GM19328 (cell line): ENCODE measurements around the gene C1orf232.

ENCODE experiments used
- ATAC-seq: cut with Tn5 transposase; IDR thresholded peaks from one replicate; pipeline ENCODE4 v1.9.1; 2021; ENCODE audit warnings: mild to moderate bottlenecking, moderate library complexity; ENCODE audit not compliant: unreplicated experiment

Gene C1orf232

DNA sequence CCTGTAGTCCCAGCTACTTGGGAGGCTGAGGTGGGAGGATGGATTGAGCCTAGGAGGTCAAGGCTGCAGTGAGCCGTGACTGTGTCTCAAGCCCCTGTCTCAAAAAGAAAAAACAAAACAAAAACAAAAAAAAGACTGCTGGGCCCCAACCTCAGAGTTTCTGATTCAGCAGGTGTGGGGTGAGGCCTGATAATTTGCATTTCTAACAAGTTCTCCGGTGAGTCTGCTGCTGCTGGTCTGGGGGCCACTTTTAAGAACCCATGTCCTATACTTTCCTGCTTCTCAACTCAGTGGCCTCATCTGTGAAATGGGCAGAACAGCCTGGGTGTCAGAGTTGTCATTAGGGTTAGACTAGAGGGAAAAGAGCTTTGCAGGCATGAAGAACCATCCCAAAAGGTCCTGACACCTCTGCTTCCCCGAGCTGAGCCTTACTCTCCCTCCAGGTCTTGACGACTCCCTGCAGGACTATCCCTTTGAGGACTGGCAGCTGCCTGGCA is 11.3 kb upstream of the C1orf232 start:
- ATAC-seq, result no peak

DNA sequence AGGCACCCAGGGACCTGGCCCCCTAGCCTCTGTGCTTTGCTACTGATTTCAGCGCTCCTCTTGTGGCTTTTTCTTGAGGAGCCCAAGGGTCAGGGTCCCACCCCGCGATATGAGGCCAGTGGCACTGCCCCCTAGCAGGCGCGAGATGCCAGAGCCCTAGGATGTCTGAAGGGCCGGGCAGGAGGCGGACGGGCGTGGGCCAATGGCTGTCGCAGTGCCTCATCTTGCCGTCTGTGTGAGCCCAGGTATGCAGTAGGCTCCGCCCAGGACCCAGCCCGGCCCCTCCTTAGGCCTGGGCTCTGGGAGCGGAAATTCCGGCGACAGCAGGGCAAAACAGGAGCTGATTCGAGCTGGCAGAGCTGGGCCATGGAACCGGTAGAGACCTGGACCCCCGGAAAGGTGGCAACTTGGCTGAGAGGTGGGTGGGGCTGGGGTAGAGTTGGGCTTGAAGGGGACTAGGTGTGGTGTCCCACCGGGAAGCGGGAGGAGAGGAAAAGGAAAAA is 8.5 kb upstream of the C1orf232 start, which contains the start of gene CNKSR1:
Gene CNKSR1, plus strand, starts transcription at position 310 of the 503 bp plus-strand sequence. Its CDS starts 57 bp downstream, at position 367.
- no peak for ATAC-seq

DNA sequence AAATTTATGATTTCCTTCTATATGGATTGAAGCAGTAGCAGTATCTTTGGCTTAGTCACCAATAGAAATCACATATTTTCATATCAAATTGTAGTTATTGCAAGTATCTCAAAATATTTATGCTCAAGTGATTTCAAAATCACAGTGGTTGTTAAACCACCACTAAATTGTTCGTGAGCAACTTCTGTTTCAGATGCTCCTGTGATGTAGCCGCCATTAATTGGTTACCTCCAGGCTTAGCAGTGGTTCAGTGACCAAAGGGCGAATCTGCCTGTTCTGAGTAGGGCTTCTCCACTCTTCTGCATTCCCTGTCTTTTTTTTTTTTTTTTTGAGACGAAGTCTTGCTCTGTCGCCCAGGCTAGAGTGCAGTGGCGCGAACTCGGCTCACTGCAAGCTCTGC is 6.6 kb upstream of the C1orf232 start:
- no peak for ATAC-seq

GRCh38 chr1:26171084-26172072 is 2.6 kb upstream of the C1orf232 start, which contains the start of gene ZNF593OS:
TSS of gene ZNF593OS (minus strand) at chr1:26171832. CDS start at chr1:26171661, 171 bp downstream.
- ATAC-seq, result no peak

DNA sequence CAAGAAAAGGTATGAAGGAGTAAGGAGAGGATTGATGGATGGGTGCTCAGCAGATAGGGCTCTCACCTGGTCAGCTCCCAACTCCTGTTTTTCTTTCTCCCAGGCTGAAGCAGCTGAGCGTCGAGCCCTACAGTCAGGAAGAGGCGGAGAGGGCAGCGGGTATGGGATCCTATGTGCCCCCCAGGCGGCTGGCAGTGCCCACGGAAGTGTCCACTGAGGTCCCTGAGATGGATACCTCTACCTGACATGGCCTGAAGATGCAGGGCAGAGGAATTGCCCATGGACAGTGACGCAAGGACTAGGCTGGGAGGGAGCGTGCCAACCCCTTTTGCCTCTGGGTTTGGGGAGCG is 1.7 kb upstream of the C1orf232 start:
- no peak for ATAC-seq

DNA sequence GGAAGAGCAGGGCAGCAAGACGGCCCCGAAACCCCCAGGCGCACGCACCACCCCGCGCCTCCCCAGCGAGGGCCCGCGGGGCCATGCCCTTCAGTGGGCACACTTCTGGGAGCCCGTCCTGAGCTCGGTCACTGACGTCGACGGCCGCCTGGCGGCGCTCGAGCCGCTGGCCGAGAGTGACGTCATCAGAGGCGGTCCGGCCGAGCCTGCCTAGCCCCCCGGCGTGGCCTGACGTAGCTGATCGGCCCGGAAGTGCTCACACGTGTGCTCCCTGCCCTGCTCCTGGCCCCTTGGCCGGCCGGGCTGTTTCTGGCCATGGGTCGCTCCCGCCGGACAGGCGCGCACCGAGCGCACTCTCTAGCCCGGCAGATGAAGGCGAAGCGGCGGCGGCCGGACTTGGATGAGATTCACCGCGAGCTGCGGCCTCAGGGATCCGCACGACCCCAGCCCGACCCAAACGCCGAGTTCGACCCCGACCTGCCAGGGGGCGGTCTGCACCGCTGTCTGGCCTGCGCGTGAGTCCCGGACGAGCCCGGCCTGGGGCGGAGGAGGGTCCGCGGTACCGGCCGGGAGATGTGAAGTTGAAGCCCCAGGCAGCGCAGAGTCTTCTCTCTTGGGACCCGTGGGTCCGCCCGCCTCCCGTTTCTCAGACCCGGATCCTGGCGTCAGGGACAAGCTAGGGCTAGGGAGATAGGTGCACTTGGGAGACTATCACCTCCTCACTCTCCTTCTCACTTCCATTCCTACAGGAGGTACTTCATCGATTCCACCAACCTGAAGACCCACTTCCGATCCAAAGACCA is 1.1 kb upstream of the C1orf232 start, which contains the start of gene ZNF593:
Gene ZNF593, plus strand, starts transcription at position 240 of the 803 bp plus-strand sequence. Its CDS starts 76 bp downstream, at position 316.
- peak; percentile 87 for ATAC-seq

DNA sequence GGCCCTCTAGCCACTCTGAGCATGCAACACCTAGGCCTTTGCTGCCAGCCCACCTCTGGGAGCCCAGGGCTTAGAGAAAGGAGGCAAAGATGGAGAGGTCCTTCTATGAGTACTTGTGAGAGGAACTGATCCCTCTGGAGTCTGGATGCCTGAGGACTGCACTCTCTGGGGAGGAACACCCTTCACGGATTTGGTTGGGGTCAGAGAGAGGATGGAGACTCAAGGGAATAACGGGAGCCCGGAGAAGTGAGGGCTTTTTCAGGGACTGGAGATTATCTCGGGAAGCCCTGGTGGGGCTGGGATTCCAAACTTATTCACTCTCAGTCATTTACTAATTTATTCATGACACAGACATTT is 413 bp upstream of the C1orf232 start:
- no peak for ATAC-seq

- ATAC-seq, result no peak
Measured at GRCh38 chr1:26166719-26167281, 2.0 kb downstream of the C1orf232 start.

GRCh38 chr1:26164861-26165842 is 3.6 kb downstream of the C1orf232 start:
- ATAC-seq, result no peak

- ATAC-seq, result no peak
Measured at GRCh38 chr1:26164036-26164860, 4.5 kb downstream of the C1orf232 start.

- no peak for ATAC-seq
Measured at GRCh38 chr1:26163684-26164035, 5.1 kb downstream of the C1orf232 start.

DNA sequence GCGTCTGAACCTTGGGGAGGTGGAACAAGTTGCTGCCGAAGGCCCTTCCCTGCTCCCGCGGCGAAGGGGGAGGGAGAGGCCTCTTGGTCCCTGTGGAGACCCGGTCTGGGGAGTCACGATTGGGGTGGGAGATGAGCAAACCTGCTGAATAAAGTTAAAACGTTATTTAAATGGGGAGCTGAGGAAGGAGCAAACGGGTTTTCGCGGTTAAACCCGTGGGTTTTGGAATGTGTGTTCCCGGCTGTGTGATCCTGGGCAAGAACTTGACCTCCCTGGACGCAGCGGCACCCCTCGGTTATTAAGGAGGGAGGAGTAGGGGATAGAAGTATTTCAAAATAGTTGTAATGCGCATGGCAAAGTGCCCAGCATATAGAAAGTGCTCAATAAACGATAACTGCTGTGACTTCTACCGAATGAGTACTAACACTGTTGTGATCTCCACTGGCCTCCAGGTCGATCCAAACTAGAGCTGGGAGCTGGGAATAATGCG is 6.5 kb downstream of the C1orf232 start:
- no peak for ATAC-seq

DNA sequence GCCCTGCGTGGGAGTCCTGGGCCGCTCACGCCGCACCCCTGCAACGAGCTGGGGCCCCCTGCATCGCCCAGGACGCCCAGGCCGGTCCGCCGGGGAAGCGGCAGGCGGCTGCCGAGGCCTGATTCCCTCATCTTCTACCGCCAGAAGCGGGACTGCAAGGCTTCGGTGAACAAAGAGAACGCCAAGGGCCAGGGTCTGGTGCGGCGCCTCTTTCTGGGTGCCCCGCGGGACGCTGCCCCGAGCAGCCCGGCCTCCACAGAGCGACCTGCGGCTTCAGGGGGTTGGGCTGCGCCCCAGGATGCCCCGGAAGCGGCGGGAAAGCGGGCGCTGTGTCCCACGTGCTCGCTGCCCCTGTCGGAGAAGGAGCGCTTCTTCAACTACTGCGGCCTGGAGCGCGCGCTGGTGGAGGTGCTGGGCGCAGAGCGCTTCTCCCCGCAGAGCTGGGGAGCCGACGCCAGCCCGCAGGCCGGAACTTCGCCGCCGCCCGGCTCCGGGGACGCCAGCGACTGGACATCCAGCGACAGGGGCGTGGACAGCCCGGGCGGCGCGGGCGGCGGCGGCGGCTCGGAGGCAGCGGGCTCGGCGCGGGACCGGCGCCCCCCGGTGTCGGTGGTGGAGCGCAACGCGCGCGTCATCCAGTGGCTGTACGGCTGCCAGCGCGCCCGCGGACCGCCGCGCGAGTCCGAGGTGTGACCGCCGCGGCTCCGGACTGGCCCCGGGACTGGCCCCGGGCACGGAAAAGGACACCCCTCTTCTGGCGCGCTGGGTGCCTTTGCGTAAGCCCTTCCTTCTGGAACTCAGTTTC is 7.1 kb downstream of the C1orf232 start:
- no peak for ATAC-seq

DNA sequence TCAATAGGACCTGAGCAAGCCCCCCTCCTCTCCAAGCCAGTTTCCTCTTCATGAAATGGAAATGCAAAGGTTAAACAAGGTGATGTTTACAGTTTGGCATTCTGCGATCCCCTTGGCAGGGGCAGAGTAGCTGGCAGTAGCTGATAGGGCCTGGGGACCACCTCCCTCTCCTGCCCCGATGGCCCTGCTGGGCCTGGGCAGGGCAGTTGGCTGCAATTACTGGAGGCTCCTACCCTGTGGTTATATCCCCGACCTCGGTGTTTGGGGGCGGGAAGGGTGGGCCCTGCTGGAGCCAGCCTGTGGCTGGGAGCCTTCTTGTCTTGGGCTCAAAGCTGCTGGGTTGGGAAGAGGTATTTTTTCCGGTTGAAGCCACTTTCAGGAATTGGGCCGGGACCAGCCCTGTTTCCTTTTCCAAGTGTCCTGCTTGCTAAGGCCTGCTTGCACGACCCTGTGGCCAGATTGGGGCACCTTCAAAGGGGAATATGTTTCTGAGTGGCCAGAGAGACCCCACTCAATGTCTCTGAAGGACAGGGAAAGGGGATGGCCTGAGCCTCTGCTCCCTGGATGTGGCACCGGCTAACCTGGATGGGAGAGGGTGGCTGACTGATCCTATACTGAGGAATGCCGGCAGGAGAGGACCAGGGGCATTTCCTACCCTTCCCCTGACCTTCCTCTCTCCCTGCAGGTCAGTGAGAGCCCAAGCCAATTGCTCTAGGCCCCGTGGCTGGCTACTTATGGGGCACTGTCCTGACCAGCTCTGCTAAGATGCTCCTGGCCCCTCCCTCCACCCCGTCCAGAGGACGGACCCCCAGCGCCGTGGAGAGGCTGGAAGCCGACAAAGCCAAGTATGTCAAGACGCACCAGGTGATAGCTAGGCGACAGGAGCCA is 8.0 kb downstream of the C1orf232 start:
- ATAC-seq, result no peak

DNA sequence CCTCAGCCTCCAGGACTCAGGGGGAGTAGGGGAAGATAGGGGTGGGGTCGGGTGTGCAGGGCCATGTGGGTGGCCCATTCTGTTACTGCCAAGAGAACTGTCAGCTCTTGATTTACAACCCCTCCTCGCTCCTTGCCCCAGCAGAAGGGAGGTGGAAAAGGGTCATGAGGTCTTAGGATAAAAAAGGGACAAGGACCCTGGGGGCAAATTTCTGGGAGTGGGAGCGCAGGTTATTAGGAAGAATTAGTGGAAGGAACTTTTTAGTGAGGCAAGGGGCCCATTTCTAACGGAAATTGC is 9.1 kb downstream of the C1orf232 start:
- ATAC-seq, result no peak

DNA sequence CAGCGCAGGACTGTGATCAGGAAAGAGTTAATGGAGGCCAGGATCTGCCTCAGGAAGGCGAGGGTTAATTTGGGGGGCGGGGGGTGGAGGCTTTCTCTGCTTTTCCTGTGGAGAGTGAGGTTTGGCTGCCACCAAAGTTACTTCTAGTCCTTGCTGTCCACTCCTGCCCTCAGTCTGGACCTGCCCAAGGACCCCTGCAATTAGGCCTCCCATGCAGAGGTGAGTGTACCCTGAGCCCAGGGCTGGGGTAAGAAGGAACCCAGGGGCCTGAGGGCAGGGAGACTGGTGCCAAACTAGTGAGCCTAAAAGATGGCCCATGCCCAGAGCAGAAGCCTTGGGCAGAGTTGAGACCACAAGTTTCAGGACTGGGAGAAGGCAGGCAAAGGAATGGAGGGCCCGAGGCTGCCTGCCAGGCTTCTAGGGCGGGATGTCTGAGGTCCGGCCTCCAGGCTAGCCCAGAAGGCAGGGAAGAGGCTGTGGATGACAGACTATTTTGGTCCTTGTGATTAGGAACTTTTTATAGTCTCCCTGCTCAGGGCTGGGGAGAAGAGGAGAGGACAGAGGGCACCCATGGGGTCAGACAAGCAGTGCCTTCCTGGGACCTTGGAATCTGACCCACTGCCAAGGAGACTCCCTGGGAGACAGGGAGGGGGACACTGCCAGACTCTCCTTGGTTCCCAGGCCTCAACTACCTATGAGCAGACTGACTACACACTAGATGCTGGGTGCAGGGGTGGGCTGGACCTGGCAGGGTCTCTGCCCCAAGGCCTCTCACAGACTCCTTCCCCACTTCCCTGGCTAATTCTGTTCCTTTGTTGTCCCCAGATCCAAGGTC is 9.6 kb downstream of the C1orf232 start, which contains the start of gene FAM110D:
Gene FAM110D, plus strand, starts transcription at position 172 of the 835 bp plus-strand sequence. CDS start 2,213 bp downstream, outside the sequence.
- ATAC-seq, result no peak
